Limb (tissue), 2 donors: ENCODE data around the gene TEX264.
A peak's percentile ranks its signal among the peaks of the same experiment; 100 is the strongest.
"Not testable (repeated sequence)": the region's sequence is repeated elsewhere in the genome, so short reads cannot be mapped to it uniquely, and the experiment has no call there.

Source experiments
- DNase-seq, 2 donors: peaks; one replicate each; pipeline ENCODE4 v3.0.0-alpha.2; 2016; ENCODE audit errors: extremely low spot score in 2 of 2

The TEX264 gene, protein sequence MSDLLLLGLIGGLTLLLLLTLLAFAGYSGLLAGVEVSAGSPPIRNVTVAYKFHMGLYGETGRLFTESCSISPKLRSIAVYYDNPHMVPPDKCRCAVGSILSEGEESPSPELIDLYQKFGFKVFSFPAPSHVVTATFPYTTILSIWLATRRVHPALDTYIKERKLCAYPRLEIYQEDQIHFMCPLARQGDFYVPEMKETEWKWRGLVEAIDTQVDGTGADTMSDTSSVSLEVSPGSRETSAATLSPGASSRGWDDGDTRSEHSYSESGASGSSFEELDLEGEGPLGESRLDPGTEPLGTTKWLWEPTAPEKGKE

DNA sequence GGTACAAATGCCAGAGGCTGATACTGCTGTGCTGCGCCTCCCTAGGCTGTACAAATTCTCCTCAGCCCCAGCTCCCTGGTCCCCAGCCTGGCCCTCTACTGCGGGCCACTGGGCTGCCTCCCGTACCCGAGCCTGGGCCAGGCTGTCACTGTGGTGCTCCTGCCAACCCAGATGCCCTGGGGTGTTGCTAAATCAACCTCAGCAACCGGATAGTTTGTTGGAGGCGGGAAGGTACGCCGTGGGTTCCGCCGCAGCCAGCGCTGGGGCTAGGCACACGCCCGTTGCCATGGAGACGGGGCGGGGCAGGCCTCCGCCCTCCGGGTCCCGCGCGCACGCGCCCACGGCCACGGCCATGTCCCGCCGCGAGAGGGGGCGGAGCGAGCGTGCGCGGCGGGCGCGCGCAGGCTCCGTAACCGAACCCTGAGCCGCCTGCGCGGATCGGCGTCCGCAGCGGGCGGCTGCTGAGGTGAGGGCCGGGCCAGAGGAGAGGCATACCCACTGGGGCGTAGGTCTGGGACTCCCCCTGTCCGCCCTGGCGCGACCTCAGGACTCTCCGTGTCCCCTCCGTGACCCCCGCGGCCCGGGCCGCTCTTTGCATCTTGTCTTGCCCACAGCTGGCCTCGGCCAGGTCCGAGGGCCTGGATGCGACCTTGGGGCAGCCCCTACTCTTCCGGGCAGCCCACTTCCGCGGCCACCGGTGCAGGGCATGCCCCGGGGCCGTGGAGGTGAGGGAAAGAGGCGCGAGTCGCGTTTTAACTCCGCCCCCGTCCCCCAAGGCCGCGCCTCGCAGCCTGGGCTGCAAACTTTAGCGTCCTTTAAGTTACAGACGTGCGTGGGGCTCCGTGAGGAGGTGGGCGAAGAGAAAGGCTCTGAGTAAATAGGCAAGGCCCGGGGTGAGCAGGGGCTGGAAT, at the start of gene TEX264:
TEX264 (plus strand) TSS at position 430 of the 911 bp plus-strand sequence. CDS start 3,053 bp downstream, outside the sequence.
- peak; percentile 78 to 91 for DNase-seq

DNA sequence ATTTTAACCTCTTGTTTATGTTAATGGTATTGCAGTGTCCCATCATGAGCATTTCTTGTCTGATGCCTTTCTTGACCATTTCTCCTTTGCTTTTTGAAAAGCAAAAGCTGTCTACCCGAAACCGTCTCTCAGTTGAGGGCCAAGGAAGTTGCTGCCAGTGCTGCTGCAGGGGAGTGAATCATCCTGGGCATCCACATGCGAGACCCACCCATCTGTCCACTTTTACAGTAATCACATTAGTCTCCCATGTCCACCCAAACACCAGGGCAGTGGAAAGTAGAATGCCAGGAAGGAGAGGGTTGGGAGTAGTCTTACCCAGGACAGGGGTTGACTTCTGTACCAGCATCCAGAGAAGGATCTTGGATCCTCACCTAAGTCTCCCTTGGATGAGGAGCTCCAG, 48.6 kb upstream of the TEX264 start:
- no peak for DNase-seq

DNA sequence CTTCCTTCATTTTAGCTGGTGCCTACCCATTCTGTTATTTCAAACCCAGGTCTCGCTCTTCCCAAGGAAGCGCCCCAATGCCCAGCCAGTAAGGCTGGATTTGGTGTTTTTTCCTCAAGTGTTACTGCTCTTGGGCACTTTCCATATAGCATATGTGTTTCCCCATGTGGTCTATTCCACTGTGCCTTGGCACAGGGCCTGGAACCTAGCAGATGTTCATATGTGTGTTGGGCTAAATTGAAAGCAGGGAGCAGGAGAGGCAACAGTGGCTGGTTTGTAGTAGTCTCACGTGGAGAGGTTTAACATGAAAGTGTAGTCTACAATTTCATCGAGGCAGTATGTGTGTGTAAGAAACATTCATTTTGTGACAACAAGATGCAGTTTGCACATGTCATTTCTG, 48.2 kb upstream of the TEX264 start:
- peak; percentile 74 for DNase-seq

DNA sequence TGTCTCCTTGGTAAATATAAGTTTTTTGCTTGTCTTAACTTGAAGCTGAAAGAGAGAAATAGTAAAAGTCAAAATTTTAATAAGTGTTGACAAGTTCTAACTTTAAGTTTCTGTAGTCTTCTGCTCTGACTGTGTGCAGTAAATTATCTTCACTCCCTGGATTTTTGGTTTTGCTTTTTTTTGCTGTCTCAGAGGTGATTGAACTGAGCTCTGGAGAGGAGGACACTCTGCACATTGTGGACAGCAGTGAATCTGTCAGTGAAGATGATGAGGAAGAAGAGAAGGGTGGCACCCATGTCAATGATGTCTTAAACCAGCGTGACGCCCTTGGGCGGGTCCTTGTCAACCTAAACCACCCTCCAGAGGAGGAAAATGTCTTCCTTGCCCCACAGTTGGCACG, 40.5 kb upstream of the TEX264 start:
- DNase-seq: no peak

DNA sequence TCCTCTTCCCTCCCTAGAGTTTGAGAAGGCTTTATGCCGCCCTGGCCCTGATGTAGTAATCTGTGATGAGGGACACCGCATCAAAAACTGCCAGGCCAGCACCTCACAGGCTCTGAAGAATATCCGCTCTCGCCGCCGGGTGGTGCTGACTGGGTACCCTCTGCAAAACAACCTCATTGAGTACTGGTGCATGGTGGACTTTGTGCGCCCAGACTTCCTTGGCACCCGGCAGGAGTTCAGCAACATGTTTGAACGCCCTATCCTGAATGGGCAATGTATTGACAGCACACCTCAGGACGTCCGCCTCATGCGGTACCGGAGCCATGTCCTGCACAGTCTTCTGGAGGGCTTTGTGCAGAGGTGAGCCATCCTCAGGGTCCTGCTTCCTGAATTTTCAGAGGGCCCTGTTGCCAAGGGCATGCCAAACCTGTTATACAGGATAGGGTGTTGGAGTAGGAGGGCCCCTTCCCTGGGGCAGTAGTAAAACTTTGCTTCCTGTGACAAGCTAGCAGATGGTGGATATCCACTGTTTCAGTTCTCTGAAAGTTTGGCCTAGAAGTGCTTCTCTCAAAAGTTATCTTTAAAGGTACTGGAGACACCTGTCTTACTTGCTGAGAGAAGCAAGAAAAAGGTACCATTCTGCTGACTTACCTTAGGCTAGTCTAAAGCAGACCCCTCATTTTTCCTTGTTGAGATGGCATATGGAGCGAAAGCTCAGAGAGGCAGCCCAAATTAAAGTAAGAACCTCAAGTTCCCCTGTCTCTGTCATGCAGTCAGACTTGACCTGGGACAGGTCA, 33.7 kb upstream of the TEX264 start:
- DNase-seq: no peak

DNA sequence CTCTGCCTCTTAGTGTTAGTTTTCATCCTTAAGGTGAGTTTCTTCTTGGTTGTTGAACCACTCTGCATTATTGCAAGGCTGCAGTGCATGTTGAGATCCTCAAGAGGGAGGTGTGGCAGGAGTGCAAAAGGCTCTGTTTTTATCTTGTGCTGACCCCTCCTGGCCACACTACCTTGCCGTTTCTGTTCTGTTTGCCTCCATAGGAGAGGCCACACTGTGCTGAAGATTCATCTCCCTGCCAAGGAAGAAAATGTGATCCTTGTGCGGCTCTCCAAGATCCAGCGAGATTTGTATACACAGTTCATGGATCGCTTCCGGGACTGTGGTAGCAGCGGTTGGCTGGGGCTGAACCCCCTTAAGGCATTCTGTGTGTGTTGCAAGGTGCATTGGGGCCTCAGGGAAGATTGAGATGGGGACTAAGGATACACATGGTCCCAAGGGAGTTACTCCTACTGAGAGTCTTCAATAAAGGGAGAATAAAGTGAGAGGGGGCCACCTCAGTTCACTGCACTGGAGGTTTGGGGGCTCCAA, 33.0 kb upstream of the TEX264 start:
- peak; percentile 15 to 35 for DNase-seq

DNA sequence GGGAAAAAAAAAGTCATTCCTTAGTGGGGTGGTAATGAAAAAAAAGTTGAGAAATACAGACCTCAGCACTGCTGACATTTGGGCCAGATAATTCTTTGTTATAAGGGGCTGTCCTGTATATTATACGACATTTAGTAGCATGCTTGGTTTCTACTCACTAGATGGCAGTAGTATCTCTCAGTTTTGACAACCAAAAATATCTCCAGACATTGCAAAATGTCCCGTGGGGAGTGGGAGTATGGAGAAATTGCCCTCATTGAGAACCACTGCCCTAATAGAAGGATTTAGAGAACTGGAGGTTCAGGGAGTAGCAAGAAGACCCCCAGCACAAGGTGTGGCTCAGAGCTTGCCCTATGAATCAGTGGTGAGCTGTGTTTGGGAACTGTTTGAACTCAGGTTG, 28.6 kb upstream of the TEX264 start:
- no peak for DNase-seq

DNA sequence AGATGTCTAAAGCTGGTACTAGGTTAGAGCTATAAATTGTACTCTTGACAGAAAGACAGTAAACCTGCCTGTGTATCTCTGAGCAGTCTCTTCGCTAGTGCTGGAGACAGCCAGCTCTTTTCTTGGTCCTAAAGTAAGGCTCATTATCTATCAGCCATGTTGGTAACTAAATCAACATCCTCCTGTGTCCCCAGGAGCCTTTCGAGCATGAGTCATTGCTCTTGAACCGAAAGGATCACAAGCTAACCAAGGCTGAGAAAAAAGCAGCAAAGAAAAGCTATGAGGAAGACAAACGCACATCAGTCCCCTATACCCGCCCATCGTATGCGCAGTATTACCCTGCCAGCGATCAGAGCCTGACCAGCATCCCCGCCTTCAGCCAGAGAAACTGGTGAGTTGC, 25.0 kb upstream of the TEX264 start:
- DNase-seq: no peak

DNA sequence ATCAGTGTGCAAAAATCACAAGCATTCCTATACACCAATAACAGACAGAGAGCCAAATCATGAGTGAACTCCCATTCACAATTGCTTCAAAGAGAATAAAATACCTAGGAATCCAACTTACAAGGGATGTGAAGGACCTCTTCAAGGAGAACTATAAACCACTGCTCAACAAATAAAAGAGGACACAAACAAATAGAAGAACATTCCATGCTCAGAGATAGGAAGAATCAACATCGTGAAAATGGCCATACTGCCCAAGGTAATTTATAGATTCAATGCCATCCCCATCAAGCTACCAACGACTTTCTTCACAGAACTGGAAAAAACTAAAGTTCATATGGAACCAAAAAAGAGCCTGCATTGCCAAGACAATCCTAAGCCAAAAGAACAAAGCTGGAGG, 18.9 kb upstream of the TEX264 start:
- not testable (repeated sequence) for DNase-seq

DNA sequence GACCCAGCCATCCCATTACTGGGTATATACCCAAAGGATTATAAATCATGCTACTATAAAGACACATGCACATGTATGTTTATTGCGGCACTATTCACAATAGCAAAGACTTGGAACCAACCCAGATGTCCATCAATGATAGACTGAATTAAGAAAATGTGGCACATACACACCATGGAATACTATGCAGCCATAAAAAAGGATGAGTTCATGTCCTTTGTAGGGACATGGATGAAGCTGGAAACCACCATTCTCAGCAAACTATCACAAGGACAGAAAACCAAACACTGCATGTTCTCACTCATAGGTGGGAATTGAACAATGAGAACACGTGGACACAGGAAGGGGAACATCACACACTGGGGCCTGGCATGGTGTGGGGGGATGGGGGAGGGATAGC, 17.6 kb upstream of the TEX264 start:
- not testable (repeated sequence) for DNase-seq

DNA sequence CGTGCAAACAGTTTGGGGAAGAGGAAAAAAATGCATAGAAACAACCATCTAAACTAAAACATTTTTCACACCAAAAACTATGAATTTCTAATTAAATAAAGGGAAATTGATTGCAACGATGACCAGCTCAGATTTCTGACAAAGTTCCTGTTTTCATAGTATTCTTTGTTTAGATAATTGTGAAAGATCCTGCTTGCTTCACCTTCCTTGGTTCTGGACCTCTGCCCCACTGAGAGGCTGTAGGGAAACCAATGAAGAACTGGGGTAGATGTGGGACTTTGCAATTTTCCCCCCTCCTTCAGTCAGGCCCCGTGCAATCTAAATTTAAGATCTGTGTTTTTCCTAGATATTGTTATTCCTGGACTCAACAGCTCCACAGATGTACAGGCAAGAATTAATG, 13.8 kb upstream of the TEX264 start:
- no peak for DNase-seq

DNA sequence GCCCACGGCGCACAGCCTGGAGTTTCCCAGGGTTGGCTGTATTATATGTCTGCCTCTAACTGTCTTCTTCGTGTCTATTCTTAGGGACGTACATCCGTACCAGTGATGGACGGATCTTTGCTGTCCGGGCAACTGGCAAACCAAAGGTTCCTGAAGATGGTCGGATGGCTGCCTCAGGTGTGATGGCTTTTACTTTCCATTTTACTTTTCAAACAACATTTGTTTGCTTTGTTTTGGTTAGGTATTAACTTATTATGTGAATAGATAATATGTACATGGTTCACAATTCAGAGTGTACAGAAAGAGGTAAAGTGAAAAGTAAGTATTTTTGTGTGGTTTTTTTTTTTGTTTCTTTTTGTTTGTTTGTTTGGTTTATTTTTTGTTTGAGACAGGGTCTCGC, 11.1 kb upstream of the TEX264 start:
- DNase-seq: no peak

DNA sequence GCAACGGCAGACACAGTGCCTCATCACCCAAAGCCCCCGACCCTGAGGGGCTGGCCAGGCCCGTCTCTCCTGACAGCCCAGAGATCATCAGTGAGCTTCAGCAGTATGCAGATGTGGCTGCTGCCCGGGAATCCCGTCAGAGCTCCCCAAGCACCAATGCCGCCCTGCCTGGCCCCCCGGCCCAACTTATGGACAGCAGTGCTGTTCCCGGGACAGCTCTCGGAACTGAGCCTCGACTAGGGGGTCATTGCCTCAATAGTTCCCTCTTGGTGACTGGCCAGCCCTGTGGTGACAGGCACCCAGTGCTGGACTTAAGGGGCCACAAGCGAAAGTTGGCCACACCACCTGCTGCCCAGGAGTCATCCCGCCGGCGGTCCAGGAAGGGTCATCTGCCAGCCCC, 8.6 kb upstream of the TEX264 start:
- DNase-seq: no peak

DNA sequence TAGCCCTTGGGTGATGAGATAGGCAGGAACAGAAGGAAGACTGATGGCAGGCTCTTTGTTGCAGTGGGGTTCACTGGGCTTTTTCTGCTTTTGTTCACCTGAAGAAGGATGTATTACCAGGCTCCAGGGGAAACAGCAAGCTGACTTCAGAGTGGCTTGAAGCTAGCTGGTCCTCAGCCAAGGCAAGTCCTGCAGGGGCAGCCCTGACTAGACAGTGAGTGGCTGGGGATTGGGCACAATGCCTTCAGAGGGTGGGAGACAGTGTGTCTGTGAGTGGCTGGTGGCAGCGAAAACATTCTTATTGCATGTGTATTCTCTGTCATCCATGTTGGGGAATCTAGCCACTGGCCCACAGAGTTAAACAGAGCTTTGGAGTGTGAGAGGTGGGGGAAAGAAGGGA, 2.3 kb upstream of the TEX264 start:
- DNase-seq: peak in 1 of 2 donors; percentile 21

DNA sequence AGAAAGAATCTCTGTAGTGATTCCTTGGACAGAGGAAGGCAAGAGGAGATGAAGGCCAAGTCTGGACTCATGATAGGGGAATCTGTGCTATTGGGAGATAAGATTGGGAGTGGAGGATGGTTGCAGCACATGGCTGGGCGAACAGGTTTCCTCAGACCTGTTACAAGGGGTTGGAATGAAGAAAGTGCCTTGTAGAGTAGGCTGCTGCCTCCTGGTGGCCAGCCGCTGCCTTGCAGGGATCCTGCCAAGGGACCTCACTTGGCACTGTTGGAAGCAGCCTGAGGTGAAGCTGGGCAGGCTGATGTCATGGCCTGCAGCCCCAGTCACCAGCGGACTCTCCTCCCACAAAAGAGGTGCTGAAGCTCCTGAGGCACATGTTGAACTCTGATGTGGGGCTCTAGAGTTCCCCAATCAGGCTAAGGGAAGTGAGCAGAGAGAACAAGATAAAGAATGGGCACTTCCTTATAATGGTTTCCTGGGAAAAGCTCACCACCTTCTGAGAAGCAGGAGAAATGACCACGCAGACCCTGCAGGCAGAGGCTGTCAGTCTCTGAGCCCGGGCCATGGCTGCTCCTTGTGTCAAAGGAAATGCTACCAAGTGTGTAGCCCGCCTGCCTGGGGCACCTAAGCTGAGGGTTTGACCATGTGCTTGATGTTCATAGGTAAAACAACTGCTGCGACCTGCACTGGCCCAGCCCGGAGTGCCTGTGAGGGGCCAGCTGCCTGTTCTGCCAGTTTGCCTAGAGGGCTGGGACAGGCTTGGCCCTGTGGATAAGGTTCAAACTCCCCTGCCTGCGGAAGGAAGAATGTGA, 1.6 kb upstream of the TEX264 start:
- DNase-seq: peak; percentile 71 to 88

DNA sequence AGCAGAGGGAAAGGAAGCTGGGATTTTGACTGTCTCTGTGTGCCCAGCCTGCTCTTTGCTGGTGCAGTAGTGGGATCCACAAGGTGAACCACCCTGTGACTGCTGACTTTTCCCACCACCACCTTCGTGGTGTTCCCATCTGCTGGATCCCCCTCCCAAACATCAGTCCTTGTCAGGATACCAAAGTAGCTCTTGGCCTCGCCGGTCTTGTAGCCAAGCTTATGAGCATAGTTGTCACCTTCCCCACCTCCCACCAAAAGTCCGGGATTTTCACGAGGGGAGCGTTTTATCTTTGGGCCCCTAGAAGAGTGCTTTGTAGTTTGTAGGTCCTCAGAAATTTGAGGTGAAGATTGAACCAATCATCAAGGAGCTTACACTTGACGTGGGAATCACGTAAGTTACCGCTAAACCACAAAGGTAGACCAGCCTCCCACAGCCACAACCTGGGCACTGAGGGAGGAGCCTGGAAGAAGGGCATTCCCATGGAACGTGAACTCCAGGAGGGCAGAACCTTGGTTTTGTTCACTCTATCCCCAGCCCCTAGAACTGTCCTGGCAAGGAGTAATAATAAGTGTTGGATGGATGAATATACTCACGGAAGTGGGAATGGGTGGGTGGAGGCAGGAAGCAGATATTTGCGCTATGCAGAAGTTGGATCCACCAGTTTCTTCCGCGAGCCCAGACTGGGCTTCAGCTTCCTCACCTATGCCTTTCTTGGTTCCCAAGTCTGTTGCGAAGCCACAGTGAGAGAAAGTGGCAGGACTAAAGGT, 814 bp upstream of the TEX264 start:
- DNase-seq: peak in 1 of 2 donors; percentile 35

DNA sequence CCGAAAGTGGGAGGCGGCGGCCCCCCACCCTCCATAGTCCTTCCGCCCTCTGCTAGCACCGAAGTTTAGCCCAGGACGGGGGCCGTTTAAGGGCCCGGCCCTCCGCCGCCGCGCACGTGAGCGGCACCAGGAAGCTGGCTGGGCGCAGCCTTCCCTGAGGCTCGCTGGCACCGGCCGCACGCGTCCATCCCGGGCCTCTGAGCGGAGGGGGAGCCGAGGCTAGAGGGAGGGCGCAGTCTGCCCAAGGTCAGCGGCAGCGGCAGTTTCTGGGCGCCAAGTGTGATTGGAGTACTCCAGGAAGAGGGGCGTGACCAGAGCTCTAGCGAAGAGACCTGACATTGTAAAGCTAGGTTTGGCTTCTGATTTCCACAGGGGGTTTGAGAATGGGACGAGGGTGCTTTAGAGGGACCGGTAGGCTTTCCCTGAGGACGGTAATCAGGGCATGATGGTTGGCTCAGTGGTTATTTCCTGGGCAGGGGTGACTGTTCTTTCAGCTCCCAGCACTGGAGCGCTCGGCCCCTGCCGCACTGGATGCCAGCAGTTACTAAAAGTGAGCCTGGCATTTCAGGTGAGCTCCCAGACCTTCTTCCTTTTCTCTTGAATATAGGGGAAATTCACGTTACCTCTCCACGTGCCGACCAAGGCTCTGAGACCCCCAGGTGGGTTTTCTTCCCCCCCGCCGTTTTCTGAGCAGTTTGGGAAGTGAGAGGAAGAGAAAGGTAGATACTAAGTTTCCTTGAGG, 853 bp downstream of the TEX264 start:
- DNase-seq: peak; percentile 54 to 62

DNA sequence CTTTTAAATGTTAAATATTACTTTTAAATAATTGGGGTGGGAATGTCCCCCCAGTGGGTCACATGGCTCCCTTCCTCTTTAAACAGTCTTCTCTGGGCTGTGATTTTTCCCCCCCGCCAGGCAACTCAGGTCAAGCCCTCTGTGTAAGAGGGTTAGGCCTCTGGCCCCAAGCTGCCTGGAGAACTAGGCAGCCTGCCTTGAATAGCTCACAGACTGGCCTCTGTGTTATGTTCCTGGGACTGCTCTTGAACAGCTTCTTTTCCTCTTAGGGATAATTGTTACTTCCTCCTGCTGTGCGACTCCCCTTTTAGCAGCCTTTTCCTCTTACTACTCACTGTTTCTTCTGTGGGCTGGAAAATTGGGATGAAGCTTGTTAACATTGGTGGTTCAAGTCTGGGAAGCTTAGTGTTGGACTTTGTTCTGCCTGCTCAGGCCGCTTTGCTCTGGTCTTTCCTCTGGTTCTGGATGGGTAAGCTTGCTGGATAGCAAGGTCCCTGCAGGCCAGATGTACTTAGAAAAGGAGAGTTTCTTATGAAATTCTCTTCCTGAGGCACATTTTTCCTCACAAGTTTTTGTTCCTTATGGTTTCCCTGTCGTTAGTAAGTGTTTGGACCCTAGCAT, 2.2 kb downstream of the TEX264 start:
- no peak for DNase-seq
